ENCODE data around the gene CD101. TPM values are rescaled to one million over a fixed set of nuclear protein-coding genes. Genes with fewer than 3 reads are reported as not detected.

CD101 gene
- total RNA-seq, 1 experiment from 2014 or later, result 0.33 TPM

DNA sequence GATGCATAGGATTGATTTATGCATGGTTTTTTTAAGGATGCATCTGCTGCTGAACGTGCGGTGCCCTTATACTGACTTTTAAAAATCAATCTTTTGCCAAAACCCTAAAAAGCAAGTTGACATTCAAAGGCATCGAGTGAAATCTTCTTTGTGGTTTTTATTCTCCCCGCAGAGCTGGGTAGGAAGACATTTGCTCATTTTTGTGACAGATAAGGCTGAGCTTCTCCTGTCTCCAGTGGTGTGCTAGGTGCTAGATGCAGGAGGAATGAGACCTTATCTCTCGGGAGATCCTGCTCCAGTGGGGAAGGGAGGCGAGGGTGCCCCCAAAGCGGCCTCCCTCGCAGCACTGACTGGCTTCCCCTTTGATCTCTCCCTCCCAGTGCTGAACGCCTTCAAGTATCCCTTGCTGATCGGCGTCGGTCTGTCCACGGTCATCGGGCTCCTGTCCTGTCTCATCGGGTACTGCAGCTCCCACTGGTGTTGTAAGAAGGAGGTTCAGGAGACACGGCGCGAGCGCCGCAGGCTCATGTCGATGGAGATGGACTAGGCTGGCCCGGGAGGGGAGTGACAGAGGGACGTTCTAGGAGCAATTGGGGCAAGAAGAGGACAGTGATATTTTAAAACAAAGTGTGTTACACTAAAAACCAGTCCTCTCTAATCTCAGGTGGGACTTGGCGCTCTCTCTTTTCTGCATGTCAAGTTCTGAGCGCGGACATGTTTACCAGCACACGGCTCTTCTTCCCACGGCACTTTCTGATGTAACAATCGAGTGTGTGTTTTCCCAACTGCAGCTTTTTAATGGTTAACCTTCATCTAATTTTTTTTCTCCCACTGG, 14.9 kb upstream of the CD101 start:
- no peak for DNase-seq (ENCODE audit: low spot score)

- DNase-seq (ENCODE audit: low spot score), result no peak
Observed at GRCh38 chr1:116987256-116987555, 14.4 kb upstream of the CD101 start.

DNA sequence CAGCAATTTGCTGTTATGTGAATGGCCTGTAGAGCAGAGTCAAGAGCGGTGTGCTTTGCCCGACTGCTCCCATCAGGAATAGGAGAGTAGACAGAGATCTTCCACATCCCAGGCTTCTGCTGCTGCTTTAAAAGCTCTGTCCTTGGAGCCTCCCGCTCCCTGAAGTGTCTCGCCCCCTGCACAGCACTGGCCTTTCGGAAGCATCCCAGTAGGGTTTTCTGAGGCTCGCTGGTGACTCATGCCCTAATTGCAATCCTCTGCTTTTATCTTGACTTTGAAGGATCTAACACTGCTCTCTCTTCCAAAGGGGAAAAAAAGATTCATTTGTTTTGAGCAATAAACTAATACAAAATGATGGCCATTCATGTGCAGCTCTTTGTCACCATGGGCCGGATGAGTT, 13.3 kb upstream of the CD101 start:
- no peak for DNase-seq (ENCODE audit: low spot score)

DNA sequence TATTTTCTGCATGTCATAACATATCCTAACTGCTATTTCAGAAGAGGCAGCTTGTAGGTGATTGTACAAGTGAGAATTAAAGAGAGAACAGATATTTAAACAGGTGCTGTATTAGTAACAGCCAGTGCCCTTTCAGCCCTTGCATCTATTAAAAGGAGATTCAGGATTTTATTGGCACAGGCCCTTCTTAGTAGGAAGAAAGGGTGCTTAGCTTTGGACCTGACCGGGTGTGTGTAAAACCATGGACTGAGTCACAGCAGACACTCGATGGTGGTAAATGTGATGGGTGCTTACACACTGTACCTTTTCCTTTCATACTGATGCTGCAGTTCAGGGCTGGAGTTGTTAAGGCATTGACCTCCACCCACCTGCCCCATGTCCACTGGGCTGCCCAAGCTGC, 12.7 kb upstream of the CD101 start:
- DNase-seq (ENCODE audit: low spot score), result no peak

GRCh38 chr1:116989835-116990234, 11.7 kb upstream of the CD101 start:
- DNase-seq (ENCODE audit: low spot score), result no peak

- no peak for DNase-seq (ENCODE audit: low spot score)
Observed at GRCh38 chr1:116990612-116991151, 10.9 kb upstream of the CD101 start.

GRCh38 chr1:116991171-116991845, 10.3 kb upstream of the CD101 start:
- DNase-seq (ENCODE audit: low spot score), result no peak

GRCh38 chr1:116991918-116992317, 9.6 kb upstream of the CD101 start:
- DNase-seq (ENCODE audit: low spot score), result no peak

DNA sequence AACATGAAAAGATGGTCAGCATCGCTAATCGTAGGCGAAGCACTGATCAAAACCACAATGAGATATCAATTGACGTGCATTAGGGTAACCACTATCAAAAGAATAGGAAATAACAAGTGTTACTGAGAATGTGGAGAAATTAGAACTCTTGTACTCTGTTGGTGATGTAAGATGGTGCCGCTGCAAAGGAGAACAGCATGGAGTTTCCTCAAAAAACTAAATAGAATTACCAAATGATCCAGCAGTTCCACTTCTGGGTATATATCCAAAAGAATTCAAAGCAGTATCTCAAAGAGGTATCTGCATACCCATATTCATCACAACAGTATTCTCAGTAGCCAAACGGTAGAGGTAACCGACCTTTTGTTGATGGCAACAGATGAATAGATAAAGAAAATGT, 8.3 kb upstream of the CD101 start:
- no peak for DNase-seq (ENCODE audit: low spot score)

DNA sequence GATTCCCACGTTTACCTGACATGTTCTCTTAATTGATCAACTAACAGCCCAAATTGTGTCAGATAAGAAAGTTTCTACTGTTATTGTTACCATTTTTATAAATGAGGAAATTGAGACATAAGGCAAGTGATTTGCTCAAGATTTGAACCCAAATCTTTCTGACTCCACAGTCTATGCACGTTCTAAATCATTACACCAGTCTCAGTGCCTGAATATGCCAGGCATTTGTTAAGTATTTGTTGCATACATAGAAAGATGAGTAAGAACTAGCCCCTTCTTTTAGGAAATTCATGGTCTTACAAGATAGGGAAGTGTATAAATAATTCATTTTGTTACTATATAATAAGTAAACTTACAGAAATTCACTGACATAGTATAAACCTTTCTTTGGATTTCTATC, 7.1 kb upstream of the CD101 start:
- DNase-seq (ENCODE audit: low spot score), result no peak

DNA sequence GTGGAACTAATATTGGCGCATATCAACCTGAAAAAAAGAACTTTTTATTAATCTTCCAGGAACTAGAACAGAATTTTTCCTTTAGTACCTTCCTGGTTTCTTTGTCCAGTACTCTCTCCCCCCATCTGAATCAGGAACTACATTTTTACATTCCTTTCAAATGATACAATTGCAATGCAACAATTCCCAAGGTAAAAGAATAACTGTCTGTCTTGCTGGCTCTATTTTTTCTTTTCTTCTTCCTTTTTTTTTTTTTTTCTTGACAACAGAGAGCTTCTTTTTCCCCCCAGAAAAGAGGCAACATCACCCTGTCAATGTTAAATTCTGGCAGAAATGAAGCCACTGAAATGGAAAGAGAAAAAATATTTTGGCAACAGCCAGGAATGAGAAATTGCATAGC, 4.5 kb upstream of the CD101 start:
- DNase-seq (ENCODE audit: low spot score), result no peak

GRCh38 chr1:116997636-116998035, 3.9 kb upstream of the CD101 start:
- no peak for DNase-seq (ENCODE audit: low spot score)

DNA sequence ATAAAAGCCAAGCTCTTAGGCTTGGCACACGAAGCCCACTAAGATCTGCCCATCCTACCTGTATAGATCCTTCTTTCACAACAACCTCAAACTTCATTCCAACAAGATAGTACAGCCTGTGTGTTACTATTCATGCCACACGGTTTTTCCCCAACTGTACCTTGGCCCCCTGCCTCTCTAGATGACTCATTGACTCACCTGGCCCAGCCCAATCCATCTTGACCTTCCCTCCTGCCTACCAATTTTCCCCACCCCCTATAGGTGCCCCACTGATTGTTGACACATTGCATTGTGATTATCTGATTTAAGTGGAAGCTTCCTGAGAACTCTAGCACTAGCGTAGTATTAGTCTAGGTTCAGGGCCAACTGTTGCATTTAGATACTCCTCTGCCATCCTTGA, 2.0 kb upstream of the CD101 start:
- no peak for DNase-seq (ENCODE audit: low spot score)

DNA sequence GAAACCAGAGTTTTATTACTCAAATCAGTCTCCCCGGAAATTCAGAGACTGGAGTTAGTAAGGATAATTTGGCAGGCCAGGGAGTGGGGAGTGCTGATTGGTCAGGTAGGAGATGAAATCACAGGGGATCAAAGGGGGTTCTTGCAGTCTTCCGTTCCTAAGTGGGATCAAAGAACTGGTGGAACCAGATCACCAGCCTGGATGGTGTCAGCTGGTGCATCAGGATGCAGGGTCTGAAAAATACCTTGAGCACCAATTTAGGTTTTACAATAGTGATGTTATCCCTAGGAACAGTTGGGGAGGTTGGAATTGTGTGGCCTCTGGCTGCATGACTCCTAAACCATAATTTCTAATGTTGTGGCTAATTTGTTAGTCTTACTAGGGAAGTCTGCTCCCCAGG, 1.4 kb upstream of the CD101 start:
- DNase-seq (ENCODE audit: low spot score), result no peak

DNA sequence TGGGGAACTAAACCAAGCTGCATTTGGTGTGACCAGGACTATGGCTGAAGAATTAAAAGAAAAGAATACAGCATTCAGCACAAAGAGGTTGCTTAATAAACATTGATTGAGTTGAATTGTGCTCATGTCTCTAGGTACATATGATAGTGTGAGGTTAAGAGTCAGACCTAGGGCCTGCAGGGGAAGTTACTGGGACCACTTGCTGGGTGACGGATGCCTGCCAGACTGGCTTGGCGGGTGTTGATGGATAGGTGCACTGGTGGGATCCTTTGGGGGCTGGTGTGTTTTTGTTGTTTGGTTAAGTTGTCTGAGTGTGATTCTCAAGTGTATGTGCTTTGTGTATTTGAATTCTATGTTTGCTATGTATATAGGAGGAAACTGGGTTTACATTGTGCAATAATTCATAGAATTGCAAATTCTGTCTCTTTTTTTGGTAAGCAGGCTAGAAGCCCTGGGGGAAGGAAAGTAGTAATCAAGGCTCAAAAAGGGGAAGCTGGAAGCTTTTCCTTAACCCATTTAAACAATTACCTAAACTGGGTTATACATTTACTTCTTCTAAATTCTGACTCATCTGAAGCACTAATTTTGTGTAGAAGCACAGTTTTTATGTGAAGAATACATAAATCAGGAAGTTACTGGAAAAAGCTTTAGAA, 1.8 kb downstream of the CD101 start:
- DNase-seq (ENCODE audit: low spot score), result no peak

DNA sequence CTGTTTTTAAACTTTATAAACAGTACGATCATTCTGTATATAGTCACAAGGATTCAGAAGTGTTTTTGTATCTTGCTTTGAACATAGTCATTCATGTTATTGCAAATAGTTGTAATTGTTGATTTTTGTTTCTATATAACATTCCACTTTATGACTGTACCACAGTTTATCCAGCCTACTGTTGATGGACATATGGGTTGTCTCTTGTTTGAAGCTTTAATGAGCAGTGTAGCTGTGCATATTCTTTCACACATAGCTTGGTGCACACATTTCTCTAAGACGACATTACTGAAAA, 6.1 kb downstream of the CD101 start:
- DNase-seq (ENCODE audit: low spot score), result no peak

DNA sequence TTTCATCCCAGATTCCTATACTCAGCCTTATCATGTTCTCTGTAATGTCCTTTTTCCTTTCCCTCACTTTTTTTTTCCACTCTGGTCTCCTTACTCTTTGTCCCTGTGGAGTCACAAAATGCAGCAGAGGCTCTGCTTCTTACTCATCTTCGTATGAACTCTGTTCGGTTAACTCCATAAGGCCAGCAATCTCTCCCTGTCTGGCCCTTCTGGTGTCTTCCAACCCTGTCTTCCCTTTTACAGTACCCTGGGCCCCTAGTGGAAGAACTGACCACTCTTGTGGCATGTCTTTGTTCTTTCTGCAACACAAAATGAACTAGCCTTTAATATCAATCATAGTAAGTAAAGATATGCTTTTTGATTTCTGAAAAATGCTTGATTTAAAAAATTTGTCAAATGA, 7.1 kb downstream of the CD101 start:
- DNase-seq (ENCODE audit: low spot score), result no peak

- no peak for DNase-seq (ENCODE audit: low spot score)
Observed at GRCh38 chr1:117009132-117009531, 7.6 kb downstream of the CD101 start.

DNA sequence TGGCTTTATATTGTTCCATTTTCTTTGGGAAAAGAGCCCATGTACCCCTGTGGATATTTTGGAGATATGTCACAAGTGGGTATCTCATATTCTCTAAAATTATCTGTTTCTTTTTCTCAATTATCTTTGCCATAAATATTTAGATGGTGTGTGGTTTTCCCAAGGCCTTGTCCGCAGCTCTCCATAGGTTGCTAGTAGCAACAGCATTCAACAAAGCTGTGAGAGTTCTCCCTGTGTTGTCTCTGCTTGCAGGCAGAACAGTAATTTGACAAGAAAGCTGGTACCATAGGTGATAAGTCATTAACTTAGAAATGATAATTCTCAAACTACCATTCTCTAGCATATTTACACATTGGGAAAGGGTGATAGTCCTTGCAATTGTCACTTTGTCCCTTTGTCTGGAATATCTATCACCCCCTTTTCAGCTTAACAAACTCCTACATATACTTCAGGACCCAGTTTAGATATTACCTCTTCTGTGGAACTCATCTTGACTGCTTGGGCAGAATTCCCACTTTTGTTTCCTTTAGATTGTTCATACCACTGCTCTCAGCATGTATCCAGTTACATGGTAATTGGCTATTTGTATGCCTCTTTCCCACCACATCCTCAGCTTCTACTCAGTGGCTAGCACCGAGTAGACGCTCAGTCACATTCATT, 8.9 kb downstream of the CD101 start:
- DNase-seq (ENCODE audit: low spot score), result no peak

DNA sequence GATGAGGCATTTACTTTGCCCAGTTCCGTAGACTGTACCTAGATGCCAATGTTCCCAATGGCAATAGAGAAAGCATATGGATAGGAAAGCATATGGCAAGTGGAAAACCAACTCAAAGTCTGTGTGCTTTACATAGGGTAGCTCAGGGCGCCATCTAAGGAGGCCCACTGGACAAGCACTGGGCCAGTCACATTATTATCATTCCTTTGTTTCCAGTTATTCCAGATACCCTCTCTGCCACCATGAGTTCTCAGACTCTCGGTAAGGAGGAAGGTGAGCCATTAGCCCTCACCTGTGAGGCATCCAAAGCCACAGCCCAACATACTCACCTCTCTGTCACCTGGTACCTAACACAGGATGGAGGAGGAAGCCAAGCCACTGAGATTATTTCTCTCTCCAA, 9.8 kb downstream of the CD101 start:
- DNase-seq (ENCODE audit: low spot score), result no peak

- DNase-seq (ENCODE audit: low spot score), result peak; percentile 23
Observed at GRCh38 chr1:117013309-117013858, 11.8 kb downstream of the CD101 start.

DNA sequence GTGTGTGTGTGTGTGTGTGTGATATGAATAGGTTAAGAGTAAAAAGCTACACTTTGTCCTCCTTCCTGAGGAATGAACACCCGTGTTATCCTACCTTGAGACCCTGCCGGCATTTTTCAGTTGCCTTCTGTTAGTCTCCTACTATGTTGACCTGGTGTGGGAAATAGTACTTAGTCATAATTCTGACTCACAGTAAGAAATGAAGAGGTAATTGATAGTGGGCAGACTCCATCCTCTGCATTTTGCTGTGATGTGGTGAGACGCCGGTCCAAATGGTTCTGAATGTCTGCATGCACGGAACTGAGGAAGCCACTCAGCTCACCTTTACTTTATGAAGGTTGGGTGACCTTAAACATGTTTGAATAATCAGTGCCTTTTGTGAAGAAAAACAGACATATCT, 12.6 kb downstream of the CD101 start:
- DNase-seq (ENCODE audit: low spot score), result no peak

All from HT-29 (cell line).